HG03432 (cell line): ENCODE measurements around the gene RNF145.

ENCODE experiments used
- ATAC-seq: cut with Tn5 transposase; IDR thresholded peaks from one replicate; pipeline ENCODE4 v1.9.1; 2021; ENCODE audit warnings: mild to moderate bottlenecking, moderate library complexity; ENCODE audit not compliant: unreplicated experiment

RNF145 gene

DNA sequence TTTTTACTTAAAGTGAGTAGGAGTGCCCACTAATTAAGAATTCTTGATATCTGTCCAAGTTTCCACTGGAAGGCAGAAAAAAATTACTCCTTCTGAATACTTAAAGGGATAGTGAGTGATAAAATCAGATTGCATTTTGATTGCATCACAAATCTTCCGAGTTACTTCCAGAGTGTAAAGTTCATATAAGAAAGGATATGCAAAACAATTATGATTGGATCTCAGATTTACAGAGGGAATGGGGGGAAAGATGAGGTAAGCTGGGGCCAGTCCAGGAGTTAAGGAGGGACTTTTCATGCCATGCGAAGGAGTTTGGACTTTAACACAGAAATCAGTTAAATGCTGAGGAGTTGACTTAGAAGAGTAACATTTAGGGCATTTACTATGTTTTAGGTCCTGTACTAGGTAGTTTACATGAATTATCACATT lies 9.3 kb upstream of the RNF145 start:
- no peak for ATAC-seq

DNA sequence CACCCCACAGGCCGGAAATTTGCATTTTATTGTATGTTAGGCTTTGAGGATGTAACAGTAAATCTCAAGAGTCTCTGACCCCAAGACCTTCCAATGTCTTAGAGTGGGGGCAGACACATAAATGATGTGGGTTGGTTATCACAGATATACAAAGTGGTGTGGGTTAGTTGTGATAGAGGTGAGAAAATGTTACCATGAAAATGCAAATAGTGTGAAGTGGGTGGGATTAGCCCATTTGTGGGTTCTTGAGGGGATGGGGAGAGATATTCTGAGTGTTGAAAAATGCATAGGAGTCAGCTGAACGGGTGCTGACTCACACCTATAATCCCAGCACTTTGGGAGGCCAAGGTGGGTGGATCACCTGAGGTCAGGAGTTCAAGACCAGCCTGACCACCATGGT lies 7.9 kb upstream of the RNF145 start:
- ATAC-seq: no peak

- ATAC-seq: no peak
Measured at GRCh38 chr5:159216454-159216853, 7.1 kb upstream of the RNF145 start.

DNA sequence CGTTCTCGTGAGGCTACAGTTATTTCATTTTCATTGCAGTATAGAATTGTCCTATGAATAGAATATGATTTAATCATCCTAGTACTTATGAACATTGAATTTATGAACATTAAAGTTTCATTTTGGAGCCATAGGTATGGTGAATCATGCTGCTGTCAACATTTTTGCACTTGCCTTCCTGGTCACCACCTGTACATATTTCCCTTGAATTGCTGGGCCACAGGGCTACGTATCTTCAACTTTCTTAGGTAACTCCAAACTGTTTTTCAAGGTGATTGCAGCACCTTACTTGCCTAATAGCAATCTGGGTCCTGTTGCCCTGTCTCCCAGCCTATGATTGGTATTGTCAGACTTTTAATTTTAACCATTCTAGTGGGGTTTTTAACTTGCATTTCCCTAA lies 6.5 kb upstream of the RNF145 start:
- ATAC-seq: no peak

DNA sequence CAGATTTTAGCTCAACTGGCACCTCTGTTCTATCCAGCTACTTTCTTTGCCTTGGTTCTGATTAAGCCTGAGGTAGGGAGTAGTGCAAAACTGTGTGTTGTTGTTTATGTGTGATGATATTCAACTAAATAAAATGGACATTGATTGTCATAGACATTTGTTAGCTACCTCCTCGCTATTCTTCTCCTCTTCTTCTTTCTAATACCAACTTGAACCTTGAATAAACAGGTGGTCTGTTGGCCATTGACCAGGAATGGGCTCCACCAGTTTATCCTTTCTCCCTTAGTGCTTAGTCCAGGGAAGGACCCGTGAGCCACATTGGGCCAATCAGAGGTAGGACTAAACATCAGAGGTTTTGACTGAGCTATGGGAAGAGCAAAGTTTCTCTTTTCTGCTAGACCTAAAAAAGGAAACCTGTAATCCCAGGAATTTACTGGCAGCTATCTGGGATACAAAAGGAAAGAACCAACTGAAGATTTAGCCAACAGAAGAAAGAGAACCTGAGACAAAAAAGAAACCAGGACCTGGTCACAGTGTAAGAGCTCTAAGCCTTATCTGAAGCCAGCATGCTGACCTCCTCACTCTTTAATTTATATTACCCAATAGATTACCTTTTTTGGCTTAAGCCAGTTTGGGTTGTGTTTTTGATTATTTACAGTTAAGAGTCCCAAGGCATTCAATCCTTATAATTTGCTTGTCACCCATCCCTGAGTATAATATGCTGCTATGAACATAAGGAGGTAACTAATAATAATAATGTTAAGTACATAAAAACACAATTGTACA lies 5.3 kb upstream of the RNF145 start:
- ATAC-seq: no peak

DNA sequence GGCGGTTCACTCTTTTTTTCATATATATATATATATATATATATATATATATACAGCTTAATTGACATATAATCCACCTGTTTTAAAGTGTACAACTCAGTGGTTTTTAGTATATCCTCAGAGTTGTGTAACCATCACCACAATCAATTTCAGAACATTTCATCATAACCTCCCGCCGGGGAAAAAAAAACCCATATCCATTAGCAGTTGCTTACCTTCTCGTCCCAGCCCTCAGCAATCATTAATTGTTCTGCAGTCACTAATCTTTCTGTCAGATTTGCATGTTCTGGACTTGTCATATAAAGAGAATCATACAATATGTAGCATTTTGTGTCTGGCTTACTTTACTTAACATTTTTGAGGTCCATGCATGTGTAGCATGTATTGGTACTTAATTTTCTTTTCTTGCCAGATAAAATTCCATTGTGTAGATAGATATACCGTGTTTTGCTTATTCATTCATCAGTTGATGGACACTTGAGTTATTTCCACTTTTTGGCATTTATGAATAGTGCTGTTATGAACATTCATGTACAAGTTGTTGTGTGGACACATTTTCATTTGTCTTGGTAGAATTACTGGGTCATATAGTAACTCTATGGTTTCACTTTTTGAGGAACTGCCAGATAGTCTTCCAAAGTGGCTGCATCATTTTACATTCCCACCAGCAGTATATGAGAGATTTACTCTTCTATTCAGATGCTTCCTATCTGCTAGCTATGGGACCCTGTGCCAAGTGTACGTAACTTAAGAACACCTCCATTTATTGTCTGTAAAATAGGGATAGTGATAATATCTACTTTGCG lies 3.5 kb upstream of the RNF145 start:
- no peak for ATAC-seq

DNA sequence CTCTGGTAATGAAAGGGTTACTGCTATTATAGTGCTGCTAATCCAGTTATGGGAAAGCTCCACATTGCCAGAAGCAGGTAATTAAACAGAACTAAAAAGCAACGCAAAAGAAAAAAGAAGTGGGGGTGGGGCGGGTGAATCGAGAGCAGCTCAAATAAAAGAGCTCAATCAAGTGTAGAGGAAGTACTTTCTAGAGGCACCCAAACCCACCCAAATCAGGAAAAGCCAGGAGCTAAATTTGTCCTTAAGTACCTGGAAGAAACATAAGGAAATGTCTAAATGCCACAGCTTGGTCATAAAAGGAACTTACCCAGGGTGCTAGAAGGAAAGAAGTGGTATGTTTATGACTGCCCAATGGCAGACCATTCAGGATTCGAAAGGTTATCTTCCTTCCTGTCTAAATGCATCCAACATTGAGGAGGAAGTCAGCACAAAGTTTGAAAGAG lies 2.4 kb upstream of the RNF145 start:
- ATAC-seq: no peak

GRCh38 chr5:159210846-159211245 lies 1.5 kb upstream of the RNF145 start:
- ATAC-seq: no peak

- ATAC-seq: no peak
Measured at GRCh38 chr5:159210210-159210661, 883 bp upstream of the RNF145 start.

DNA sequence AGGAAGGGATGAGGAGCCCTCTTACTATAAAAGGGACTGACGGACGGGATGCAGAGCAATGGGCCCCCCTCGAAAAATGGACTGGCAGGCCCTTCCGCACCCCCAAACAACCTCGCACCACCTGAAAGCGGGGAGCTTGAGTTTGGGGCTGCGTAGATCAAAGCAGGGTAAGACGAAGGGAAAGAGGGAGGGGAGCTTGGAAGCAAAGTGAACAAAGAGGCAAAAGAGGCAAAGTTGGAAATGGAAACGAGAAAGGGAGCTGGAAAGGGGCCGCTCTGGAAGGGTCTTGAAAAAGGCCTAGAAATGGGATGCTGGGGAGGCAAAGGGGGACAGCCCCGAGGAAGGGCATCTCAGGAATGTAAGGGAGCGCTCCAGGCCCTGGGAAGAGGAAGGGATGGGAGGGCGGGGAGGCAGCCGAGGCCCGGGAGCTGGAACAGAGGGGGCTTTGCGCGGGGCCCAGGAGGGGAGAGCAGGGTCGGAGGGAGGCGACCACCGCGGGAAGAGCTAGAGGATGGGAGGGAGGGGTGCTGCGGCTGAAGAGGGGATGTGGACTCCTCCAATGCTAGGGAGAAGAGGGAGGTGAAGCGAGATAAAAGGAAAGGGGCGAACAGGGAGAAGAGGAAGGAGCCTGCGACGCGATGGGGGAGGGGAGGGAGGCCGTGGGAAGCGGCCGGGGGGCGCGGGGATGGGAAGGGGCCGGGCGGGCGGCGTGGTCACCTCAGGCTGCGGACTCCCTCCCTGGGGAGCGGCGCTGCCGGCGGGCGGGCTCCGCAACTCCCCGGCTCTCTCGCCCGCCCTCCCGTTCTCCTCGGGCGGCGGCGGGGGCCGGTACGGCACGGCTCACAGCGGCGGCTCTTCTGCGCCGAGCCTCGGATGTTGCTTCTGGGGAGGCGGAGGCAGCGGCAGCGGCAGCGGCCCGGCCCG lies 577 bp downstream of the RNF145 start:
- peak; percentile 20 for ATAC-seq

DNA sequence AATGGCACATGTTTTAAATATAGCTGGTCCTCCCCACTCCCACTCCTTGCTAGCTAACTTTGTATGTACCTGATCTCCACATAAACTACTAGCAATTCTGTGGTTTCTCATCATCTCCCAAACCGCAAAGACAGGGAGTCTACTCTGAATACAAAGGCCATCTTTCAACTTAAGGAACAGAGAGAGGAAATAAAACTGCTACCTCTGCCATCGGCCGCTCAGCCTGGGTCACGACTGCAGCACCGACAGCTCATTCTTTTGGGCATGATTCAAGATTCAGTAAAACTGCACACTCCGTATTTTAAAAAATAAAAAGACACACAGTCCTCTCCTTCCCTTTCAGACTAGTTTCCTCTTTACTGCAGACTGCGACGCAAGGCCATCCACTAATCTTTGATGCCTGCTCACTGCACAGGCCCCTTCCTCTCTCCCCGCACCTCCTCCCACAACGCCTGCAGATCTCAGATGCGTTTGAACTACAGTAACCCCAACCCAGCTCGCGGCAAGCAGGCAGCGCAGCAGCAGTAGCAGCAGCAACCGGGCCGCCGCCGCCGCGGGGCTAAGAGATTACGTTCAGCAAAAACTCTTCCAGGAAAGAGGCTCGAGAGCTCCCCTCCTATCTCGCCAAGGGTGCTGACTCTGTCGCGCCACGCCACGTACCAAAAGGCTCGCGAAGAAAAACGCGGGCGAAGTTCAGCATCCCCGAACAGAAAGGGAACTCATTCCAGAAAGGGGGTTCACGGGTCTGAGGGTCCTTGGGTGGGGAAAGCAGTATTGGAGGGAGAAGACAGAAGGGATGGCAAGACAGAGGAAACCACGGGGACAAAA lies 1.5 kb downstream of the RNF145 start:
- peak; percentile 58 for ATAC-seq

GRCh38 chr5:159207222-159207685 lies 2.1 kb downstream of the RNF145 start:
- ATAC-seq: no peak

GRCh38 chr5:159206818-159207217 lies 2.5 kb downstream of the RNF145 start:
- no peak for ATAC-seq

DNA sequence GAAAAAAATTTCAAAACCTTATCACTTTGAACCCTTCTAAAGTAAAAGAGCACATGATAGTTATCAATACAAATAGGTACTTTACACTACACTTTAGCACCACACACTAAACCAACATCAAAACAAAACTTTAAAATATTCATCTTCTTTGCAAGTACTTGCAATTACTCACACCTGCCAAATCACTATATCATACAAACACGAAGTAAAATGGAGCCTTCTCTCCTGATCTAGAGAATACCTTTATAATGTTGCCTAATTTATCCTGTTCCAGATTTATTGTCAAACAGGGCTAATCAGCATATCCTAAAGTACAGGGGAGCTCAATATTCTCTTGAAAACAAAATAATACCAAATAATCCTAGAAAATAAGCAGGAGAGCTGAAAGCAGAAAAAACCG lies 3.0 kb downstream of the RNF145 start:
- no peak for ATAC-seq

DNA sequence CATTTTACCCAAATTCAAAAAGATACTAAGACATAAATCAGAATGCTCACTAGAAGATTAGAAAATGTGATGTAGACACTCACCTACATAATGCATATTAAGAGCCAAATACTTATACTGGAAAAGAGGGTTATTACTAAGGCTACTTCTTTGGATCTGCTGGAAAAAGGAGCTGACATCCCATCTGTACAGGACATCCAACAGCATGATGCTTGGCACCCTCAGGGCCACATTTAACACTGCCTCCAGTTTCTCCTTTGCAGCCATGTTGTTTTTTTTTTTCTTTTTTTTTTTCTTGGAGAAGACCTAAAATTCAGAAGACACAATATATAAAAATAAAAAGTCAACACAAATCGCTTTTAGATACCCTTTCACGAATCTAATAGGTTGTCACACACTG lies 6.0 kb downstream of the RNF145 start:
- no peak for ATAC-seq

- ATAC-seq: no peak
Measured at GRCh38 chr5:159202151-159202550, 7.2 kb downstream of the RNF145 start.

DNA sequence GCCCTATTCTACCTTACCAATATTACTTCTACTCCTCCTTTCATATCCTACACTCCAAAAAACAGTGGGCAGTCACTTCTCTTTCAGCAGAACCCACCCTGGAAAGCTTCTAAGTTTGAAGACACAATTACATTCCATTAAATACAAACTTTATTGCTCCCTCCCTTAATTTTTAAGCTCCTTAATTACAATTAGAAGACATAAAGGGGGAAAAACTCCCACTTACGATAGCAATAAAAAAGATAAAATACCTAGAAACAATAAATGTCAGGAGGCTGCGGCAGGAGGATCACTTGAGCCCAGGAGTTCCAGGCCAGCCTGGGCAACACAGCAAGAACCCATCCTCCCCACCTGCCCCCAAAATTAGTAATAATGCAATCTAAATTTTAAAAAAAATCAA lies 9.6 kb downstream of the RNF145 start:
- no peak for ATAC-seq

DNA sequence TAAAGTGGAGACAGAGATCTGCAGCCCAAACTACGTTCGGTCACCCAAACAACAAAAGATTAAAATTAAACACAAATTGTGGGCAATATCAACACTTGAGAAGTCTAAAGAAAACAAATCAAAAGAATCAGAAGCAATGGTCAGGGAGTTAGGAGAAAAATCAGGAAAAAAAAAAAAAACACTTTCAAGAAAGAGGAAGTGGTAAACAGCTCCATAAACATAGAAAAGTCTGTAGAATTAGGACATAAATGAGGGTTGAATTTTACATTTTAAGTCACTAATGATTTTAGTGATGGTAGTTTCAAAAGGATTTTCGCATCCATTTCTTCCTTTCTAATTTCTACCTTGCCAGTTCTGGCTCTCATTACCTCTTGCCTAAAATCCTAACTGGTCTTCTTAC lies 10.1 kb downstream of the RNF145 start:
- ATAC-seq: no peak

GRCh38 chr5:159198063-159199036 lies 11.0 kb downstream of the RNF145 start:
- peak; percentile 98 for ATAC-seq
